IMR-90 (cell line): ENCODE results near the gene LRRC34. TPM values are rescaled to one million over a fixed set of nuclear protein-coding genes. Genes with fewer than 3 reads are reported as not detected.
A peak's percentile ranks its signal among the peaks of the same experiment; 100 is the strongest.

Source experiments
- ATAC-seq: fragments of 200-7000 bp; cut with Tn5 transposase; 2 replicates; pipeline ENCODE4 v1.9.1; 2020; ENCODE audit warnings: low read depth, mild to moderate bottlenecking, moderate library complexity
- BruUV-seq: library from RNA; stranded (reverse); fragments of 400-500 nt; replicated peaks from 2 replicates; lab custom pipeline; 2021; lab: Mats Ljungman, UMichigan
- CTCF ChIA-PET: fragments of 300-600 bp; formaldehyde crosslinking; extraction: SDS; loops from one replicate; lab custom pipeline; 2021; ENCODE audit warnings: antibody characterized with exemption; lab: Yijun Ruan, JAX
- POLR2A ChIA-PET: fragments of 300-600 bp; sonication (Branson Sonifier 250); formaldehyde crosslinking; loops from one replicate; lab custom pipeline; 2022; ENCODE audit warnings: antibody characterized with exemption; ENCODE audit not compliant: unreplicated experiment; lab: Charles Lee
- DNase-seq: peaks from one replicate; pipeline ENCODE4 v3.0.0; 2013
- H2AFZ ChIP-seq: replicated peaks from 2 replicates; pipeline ENCODE3; 2013; ENCODE audit warnings: low read length, mild to moderate bottlenecking; ENCODE audit not compliant: poor library complexity
- H2AK5ac ChIP-seq: 2 replicates; pipeline ENCODE4 v1.6.1; 2013; ENCODE audit warnings: low read depth, low read length, inconsistent platforms
- H2AK9ac ChIP-seq: replicated peaks from 2 replicates; pipeline ENCODE3; 2013; ENCODE audit warnings: mild to moderate bottlenecking, low read depth, low read length, moderate library complexity; ENCODE audit not compliant: poor library complexity
- H2BK120ac ChIP-seq: 2 replicates; pipeline ENCODE4 v1.6.1; 2013; ENCODE audit warnings: low read depth, low read length, inconsistent platforms
- H2BK15ac ChIP-seq: 3 replicates; pipeline ENCODE4 v1.6.1; 2013; ENCODE audit warnings: low read depth, low read length, inconsistent platforms
- H2BK20ac ChIP-seq: 2 replicates; pipeline ENCODE4 v1.6.1; 2013; ENCODE audit warnings: low read depth, mild to moderate bottlenecking, inconsistent platforms, low read length, moderate library complexity
- H2BK5ac ChIP-seq: 2 replicates; pipeline ENCODE4 v1.6.1; 2013; ENCODE audit warnings: mild to moderate bottlenecking, low read depth, low read length, inconsistent platforms; ENCODE audit not compliant: poor library complexity, severe bottlenecking
- H3K14ac ChIP-seq: replicated peaks from 2 replicates; pipeline ENCODE4 v1.6.1; 2013; ENCODE audit warnings: low read depth, low read length, inconsistent platforms
- H3K18ac ChIP-seq: 2 replicates; pipeline ENCODE4 v1.6.1; 2013; ENCODE audit warnings: low read depth, low read length, control low read depth
- H3K23ac ChIP-seq: 2 replicates; pipeline ENCODE4 v1.6.1; 2013; ENCODE audit warnings: low read depth, low read length, inconsistent platforms
- H3K27ac ChIP-seq: 2 replicates; pipeline ENCODE4 v1.5.1; 2013; ENCODE audit warnings: mild to moderate bottlenecking, control low read depth, low read length; ENCODE audit not compliant: insufficient read depth
- H3K27me3 ChIP-seq: 2 replicates; pipeline ENCODE4 v1.6.1; 2013; ENCODE audit warnings: low read length; ENCODE audit not compliant: control insufficient read depth, insufficient read depth
- H3K36me3 ChIP-seq: 2 replicates; pipeline ENCODE4 v1.6.1; 2013; ENCODE audit warnings: low read length, mixed read lengths; ENCODE audit not compliant: control insufficient read depth, insufficient read depth
- H3K4ac ChIP-seq: 2 replicates; pipeline ENCODE4 v1.6.1; 2013; ENCODE audit warnings: low read depth, low read length, inconsistent platforms
- H3K4me1 ChIP-seq: 2 replicates; pipeline ENCODE4 v1.6.1; 2013; ENCODE audit warnings: low read length, mixed read lengths; ENCODE audit not compliant: control insufficient read depth, insufficient read depth
- H3K4me2 ChIP-seq: 2 replicates; pipeline ENCODE4 v1.6.1; 2013; ENCODE audit warnings: low read depth, mild to moderate bottlenecking, control low read depth, low read length, moderate library complexity
- H3K4me3 ChIP-seq: 2 replicates; pipeline ENCODE4 v1.5.1; 2013; ENCODE audit warnings: low read depth, mild to moderate bottlenecking, control low read depth, low read length, moderate library complexity; ENCODE audit not compliant: insufficient read depth
- H3K56ac ChIP-seq: 2 replicates; pipeline ENCODE4 v1.6.1; 2013; ENCODE audit warnings: low read length, inconsistent platforms; ENCODE audit not compliant: insufficient read depth; ENCODE audit errors: extremely low read depth
- H3K79me1 ChIP-seq, 2 experiments: 2 replicates each; pipeline ENCODE4 v1.6.1; 2013; ENCODE audit warnings: low read length in 2 of 2, inconsistent platforms in 1 of 2, low read depth in 1 of 2
- H3K9ac ChIP-seq: 2 replicates; pipeline ENCODE4 v1.6.1; 2013; ENCODE audit warnings: low read depth, low read length, control low read depth
- H3K9me1 ChIP-seq: 2 replicates; pipeline ENCODE4 v1.6.1; 2013; ENCODE audit warnings: low read length, inconsistent platforms; ENCODE audit not compliant: insufficient read depth
- H3K9me3 ChIP-seq: 2 replicates; pipeline ENCODE4 v1.6.1; 2013; ENCODE audit warnings: low read length; ENCODE audit not compliant: control insufficient read depth, insufficient read depth
- H4K20me1 ChIP-seq: 2 replicates; pipeline ENCODE4 v1.6.1; 2013; ENCODE audit warnings: low read length, inconsistent platforms; ENCODE audit not compliant: insufficient read depth
- H4K5ac ChIP-seq: 2 replicates; pipeline ENCODE4 v1.6.1; 2013; ENCODE audit warnings: mild to moderate bottlenecking, low read depth, low read length, control low read depth
- H4K8ac ChIP-seq, 2 experiments: 2 replicates each; pipeline ENCODE4 v1.6.1; 2013; ENCODE audit warnings: low read depth in 2 of 2, low read length in 2 of 2, control low read depth in 1 of 2, inconsistent platforms in 1 of 2
- H4K91ac ChIP-seq: 2 replicates; pipeline ENCODE4 v1.6.1; 2013; ENCODE audit warnings: low read depth, low read length, inconsistent platforms; ENCODE audit not compliant: insufficient read depth
- CHD1 ChIP-seq: IDR thresholded peaks from 2 replicates; pipeline ENCODE4 v1.6.1; 2012; ENCODE audit warnings: low read depth, low read length, improper control_type of control experiment
- MAFK ChIP-seq: IDR thresholded peaks from 2 replicates; pipeline ENCODE4 v1.6.1; 2012; ENCODE audit warnings: low read depth, low read length, improper control_type of control experiment
- NFE2L2 ChIP-seq: fragments of 150-350 bp; IDR thresholded peaks from 2 replicates; pipeline ENCODE4 v1.6.1; 2016; ENCODE audit warnings: low read depth, mild to moderate bottlenecking, low read length
- WGBS, 2 experiments: methylation state at CpG; one replicate each; pipeline versions ENCODE4 v1.1.5 to v1.1.7; 2013; ENCODE audit warnings: missing lambda C conversion rate in 2 of 2; ENCODE audit not compliant: insufficient read length in 1 of 2; ENCODE audit errors: extremely low coverage in 2 of 2; 5-methylcytosine and 5-hydroxymethylcytosine counted together
- dilution Hi-C: fragments of 300-500 bp; cut with HindIII; formaldehyde crosslinking; loops from one replicate; pipeline ENCODE4 v1.14.3; 2018; ENCODE audit warnings: low sequenced_read_pairs; ENCODE audit not compliant: unreplicated experiment
- in situ Hi-C: fragments of 300-500 bp; cut with MboI; formaldehyde crosslinking; loops from 3 replicates; pipeline ENCODE4 v1.14.3; 2019; ENCODE audit warnings: low sequenced_read_pairs, inconsistent platforms, mixed read lengths
- intact Hi-C: fragments of 100-400 bp; cut with micrococcal nuclease; formaldehyde crosslinking; loops from 2 replicates; pipeline ENCODE4 v1.10.0; 2022
- polyA plus RNA-seq, 3 experiments: library from polyadenylated mRNA; depleted of rRNA; stranded (reverse); fragments of >200 nt; gene quantifications; 2 replicates each; pipeline ENCODE4 v1.2.3, GENCODE V29; 2012; ENCODE audit warnings: low replicate concordance in 1 of 3
- total RNA-seq: library from RNA; depleted of rRNA; stranded (reverse); fragments of >200 nt; gene quantifications from 2 replicates; pipeline ENCODE4 v1.2.3, GENCODE V29; 2012
- TF ChIP-seq, protein P1 (sequence below): fragments of 150-350 bp; IDR thresholded peaks from 2 replicates; pipeline ENCODE4 v1.6.1; 2017; ENCODE audit warnings: mild to moderate bottlenecking, antibody characterized with exemption, low read length, low read depth
- TF ChIP-seq, protein P2 (sequence below): conservative IDR thresholded peaks from 2 replicates; pipeline ENCODE4 v1.5.1; 2012; ENCODE audit warnings: mild to moderate bottlenecking, low read depth, low read length, improper control_type of control experiment

LRRC34 gene
- total and polyA plus RNA-seq, 2 of the 4 experiments (the other 2 are of a cell fraction), result 0.90 to 0.91 TPM

DNA sequence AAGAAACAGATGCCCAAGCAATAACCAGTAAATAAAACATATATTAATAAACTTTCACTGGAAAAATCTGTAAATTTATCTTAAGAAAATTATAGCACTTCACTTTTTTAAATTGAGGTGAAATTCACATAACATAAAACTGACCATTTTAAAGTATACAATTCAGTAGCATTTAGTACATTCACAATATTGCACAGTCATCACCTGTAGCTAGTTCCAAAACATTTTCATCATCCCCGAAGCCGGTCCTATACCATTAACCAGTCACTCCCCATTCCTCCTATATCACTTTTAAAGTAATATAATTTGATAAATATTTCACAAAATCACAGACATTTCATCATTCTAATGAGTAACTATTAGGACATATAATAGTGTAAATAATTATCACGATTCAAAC is 8.0 kb downstream of the LRRC34 start:
- Histone ChIP-seq H2AFZ (no peak overlapping the region), H2AK9ac (no peak overlapping the region), H3K27ac (no peak overlapping the region), H3K4me2 (no peak overlapping the region), H3K23ac (no peak overlapping the region), H3K9me1 (no peaks in the 10 kb centered on the region; the same call in 1 of the 2 replicates), H3K4ac (no peak overlapping the region), H2BK20ac (no peak overlapping the region), H4K91ac (no peak overlapping the region), H3K4me1 (no peaks in the 10 kb centered on the region), H3K18ac (no peak overlapping the region), H3K56ac (no peak overlapping the region), H3K9me3 (no peaks in the 10 kb centered on the region), H2BK5ac (no peak overlapping the region), H2BK120ac (no peak overlapping the region), H4K5ac (no peak overlapping the region), H4K20me1 (no peaks in the 10 kb centered on the region), H2AK5ac (no peak overlapping the region), H2BK15ac (no peak overlapping the region), H3K9ac (no peak overlapping the region), H3K27me3 (no peaks in the 10 kb centered on the region), H3K4me3 (no peak overlapping the region), H3K14ac (no peak overlapping the region), H3K79me1 (no peaks in the 10 kb centered on the region), H4K8ac (no peak overlapping the region), H3K36me3 (peaks cover 2% of the 10 kb centered on the region; the same call in 1 of the 2 replicates)
- dilution Hi-C loops (no loop called here), in situ Hi-C loops (no loop called here), intact Hi-C loops (no loop called here)
- TF ChIP-seq, protein P1, sequence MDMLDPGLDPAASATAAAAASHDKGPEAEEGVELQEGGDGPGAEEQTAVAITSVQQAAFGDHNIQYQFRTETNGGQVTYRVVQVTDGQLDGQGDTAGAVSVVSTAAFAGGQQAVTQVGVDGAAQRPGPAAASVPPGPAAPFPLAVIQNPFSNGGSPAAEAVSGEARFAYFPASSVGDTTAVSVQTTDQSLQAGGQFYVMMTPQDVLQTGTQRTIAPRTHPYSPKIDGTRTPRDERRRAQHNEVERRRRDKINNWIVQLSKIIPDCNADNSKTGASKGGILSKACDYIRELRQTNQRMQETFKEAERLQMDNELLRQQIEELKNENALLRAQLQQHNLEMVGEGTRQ, result no peak
- TF ChIP-seq NFE2L2 (0 out of 2 replicates have a peak, but pooled peaks have one; percentile 11), CHD1 (no peak), MAFK (no peak)
- TF ChIP-seq, protein P2, sequence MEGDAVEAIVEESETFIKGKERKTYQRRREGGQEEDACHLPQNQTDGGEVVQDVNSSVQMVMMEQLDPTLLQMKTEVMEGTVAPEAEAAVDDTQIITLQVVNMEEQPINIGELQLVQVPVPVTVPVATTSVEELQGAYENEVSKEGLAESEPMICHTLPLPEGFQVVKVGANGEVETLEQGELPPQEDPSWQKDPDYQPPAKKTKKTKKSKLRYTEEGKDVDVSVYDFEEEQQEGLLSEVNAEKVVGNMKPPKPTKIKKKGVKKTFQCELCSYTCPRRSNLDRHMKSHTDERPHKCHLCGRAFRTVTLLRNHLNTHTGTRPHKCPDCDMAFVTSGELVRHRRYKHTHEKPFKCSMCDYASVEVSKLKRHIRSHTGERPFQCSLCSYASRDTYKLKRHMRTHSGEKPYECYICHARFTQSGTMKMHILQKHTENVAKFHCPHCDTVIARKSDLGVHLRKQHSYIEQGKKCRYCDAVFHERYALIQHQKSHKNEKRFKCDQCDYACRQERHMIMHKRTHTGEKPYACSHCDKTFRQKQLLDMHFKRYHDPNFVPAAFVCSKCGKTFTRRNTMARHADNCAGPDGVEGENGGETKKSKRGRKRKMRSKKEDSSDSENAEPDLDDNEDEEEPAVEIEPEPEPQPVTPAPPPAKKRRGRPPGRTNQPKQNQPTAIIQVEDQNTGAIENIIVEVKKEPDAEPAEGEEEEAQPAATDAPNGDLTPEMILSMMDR, result no peak
- ChIA-PET POLR2A (no interaction called here), CTCF (no interaction called here)
- BruUV-seq, result no TSS peak
- WGBS, 2 experiments, result no CpG with 5 or more reads among the region's 3 CpGs
- DNase-seq (no peak), ATAC-seq (no peak)
